NCI-H1694 (cell line): Measurements from ENCODE around the gene CSRNP2.
"Not testable (repeated sequence)": the region's sequence is repeated elsewhere in the genome, so short reads cannot be mapped to it uniquely, and the experiment has no call there.

Source experiments
- DNase-seq: peaks from one replicate; lab custom pipeline; 2025; lab: John Stamatoyannopoulos, UW

The CSRNP2 gene

DNA sequence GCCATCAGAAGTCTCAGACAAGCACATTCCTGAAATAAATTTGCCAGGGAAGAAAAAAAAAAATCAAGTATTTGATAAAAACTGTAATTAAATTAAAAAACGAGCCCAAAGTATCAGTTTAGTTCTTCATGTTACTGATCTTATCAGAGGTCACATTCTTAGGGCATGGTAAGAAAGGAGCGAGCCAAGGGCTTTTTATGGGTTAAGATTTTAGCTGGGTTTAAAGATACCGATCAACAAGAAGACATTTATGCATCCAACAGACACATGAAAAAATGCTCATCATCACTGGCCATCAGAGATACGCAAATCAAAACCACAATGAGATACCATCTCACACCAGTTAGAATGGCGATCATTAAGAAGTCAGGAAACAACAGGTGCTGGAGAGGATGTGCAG, 5.0 kb downstream of the CSRNP2 start:
- DNase-seq, result not testable (repeated sequence)

DNA sequence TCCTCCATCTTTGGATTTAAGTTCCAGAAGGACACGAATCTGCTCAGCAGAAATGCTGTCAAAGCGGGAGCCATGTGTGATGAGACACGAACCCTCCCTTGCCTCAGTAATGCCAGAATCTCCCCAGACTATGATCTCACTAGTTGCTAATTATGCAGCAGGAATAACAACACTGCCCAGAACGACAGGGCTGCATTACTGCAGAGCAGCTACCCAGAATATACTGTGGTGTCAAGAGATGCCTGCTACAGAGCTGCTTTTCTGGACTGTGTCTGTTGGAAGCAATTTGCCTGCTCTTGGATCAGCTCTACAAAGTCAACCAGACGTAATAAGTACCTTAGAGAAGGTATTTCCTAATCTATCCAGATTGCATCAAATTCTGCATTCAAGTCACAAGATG, 5.5 kb downstream of the CSRNP2 start:
- no peak for DNase-seq

DNA sequence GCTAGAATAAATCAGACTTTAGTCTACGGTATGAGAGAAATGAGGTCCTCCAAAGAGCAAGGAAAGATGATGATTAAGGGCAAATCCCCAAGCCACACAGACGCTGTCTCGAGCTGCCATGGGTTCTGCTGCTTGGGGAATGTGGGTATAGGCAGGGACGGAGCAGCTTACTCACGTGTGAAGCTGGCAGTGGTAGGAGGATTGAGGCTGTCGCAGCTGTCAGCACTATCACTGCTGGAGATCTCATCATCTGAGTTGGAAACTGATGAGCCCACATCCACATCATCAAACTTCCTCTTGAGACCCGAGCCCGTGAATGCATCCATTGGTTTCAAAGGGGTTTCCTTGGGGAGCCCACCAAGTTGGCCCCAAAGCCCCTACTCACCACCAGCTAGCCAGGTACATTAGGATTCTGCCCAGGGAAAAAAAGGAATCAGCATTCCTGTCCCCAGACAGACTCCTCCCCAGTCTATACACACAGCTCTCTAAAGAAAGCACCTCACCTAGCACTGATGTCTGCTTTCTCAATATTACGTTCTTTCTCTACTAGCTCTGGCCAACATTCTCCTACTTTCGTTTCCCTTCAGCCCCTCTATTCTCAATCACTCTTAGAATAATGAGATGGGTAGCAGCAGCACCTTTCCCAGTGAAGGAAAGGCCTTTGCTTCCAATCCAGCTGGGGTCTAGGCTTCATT, 7.0 kb downstream of the CSRNP2 start:
- DNase-seq, result no peak

DNA sequence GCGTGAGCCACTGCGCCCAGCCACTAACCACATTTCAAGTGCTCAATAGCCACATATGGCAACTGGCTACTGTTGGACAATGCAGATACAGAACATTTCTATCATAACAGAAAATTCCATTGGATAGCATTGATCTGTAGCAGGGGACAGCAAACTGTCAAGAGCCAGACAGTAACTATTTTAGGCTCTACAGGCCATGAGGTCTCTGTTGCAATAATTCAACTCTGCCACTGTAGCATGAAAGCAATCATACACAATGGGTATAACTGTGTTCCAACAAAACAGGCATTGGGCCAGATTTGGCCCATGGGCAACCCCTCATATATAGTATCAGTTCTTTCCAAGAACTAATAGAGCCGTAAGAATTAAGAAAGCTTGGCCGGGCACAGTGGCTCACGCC, 8.0 kb downstream of the CSRNP2 start:
- DNase-seq, result no peak

DNA sequence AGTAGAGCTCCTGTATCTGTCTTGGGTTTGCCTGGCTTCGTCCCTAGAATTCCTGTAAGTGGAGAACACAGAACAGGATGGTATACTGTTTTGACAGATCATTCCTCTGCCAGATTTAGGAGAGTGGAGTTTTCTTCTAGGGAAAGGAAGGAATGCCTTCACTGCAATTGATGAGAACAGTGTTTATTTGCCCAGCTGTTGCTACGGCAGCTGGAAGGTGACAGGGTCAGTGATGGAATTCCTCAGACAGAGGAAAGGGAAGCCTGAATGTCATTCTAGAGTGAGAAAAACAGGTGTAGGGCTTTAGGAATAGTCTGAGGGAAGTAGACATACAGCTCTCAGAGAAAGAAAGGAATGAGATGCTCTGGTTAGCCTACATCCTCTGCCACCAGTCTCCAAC, 11.7 kb downstream of the CSRNP2 start:
- DNase-seq, result no peak

DNA sequence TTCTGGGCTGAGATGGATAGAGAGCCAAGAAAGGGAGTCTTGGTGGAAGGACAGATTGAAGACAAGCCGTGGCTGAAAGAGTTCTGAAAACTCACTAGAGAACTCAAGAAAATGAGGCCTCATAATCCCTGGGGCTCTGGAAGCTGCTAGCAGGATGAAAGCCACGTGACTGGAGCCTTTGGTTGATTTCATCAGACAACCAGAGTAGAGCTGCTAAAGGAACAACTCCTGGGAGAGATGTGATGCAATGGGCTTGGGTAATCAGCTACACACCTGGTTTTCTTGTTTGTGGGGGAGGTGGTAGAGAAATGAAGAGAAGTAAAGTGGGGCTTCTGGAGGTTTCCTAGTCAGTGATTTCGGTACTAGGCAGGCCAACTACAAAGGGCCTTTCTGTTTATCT, 13.4 kb downstream of the CSRNP2 start:
- DNase-seq, result no peak

DNA sequence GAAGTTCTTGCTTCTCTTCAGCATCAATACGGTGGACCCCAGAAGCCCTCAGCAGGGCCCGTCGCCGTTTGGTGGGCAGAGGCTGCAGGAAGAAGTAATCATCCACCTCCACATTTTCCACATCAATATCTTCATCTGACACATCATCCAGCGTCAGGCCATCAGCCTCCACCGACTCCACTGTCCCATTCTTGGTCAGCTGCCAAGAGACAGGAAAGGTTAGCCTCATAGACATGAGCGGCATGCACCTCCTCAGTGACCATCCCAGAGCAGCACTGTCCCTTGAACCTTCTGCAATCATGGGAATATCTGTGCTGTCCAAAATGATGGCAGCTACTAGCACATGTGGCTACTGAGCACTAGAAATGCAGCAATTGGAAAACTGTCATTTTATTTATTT, 15.6 kb downstream of the CSRNP2 start:
- DNase-seq, result no peak

DNA sequence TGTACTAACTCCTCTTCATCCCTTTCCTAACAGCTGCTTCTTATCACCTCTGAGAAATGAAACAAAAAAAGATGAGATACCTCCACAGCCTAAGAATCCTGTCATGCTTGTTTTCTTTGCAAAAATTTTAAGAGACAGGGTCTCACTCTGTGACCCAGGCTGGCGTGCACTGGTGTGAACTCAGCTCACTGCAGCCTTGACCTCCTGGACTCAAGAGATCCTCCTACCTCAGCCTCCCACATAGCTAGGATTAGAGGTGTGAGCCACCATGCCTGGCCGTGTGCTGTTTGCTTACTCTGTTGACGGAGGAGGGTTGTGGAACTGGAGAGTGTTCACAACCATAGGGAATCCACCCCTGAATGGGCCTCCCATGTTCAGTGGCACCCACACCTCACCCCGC, 16.2 kb downstream of the CSRNP2 start:
- DNase-seq, result no peak

DNA sequence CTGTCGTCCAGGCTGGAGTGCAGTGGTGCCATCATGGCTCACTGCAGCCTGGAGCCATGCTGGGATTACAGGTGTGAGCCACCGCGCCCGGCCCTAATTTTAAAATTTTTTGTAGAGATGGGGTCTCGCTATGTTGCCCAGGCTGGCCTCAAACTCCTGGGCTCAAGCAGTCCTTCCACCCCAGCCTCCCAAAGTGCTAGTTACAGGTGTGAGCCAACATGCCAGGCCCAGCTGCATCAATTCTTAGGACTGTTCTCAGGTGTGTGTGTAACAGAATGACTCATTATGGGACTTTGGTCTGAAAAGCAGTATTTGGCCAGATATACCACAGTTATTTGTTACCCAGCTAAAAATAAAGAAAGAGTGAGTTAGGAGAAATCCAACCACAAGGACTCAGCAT, 17.9 kb downstream of the CSRNP2 start:
- DNase-seq, result no peak

DNA sequence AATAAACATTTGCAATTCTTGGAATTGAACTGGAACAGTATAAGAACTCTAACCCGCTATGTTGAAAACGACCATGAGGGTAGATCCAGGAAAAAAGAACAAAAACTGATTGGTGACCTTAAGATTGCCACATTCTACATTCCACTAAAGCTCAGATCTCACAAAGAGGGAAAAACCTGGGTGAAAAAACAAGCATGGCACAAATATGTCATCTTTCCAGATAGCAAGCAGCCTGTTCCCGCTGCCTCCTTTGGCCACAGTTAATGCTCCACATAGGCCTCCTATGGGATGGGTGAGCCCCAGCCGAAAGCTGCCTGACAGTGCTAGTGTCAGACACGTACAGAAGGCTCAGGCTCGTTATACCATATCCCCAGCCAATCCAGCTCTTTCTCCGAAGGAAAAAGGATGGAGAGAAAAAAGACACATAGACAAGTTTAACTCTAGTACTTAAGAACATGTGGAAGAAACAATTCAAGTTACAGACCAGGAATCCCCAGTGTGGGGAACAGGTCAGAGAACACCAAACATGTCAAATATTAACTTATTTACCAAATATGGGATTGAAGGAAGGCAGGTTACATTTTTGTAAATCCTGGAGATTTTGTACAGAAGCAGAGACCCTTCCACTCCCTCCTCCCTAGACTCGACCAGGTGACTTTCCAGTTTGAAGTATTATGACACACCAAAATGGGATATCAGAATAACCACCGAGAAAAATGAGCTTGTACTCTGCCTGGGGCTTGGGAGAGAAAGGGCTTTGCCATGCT, 20.6 kb downstream of the CSRNP2 start:
- DNase-seq, result no peak

DNA sequence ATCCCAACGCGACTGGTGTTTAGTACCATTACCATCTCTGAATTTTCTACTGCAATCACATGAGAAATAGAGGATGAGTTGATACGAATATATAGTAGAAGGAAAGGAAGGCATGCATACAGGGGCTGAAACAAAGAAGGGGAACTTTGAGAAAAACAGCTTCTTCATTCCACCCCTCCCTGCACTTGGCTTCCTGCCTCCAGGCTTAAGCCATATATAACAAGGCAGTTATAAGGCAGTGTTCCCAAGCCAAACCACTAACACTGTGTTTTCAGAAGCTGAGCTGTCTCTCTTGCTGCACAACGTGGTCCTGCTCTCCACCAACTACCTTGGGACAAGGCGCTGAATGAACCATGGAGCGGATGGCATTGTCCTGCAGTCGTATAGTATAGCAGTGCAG, 24.3 kb downstream of the CSRNP2 start:
- no peak for DNase-seq

DNA sequence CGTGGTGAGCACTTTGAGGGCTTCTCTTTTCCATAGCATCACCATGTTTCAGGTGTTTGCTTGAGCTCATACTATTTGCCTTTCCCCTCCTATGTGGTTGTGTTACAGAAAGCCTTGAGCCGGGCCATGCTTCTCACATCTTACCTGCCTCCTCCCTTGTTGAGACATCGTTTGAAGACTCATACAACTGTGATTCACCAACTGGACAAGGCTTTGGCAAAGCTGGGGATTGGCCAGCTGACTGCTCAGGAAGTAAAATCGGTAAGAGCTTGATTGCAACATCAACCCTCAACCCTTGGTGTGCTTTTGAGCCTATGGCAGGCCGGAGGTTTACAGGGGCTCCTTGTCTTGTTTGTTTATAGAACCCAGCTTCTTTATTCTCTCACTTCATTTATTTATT, 27.2 kb downstream of the CSRNP2 start:
- no peak for DNase-seq

DNA sequence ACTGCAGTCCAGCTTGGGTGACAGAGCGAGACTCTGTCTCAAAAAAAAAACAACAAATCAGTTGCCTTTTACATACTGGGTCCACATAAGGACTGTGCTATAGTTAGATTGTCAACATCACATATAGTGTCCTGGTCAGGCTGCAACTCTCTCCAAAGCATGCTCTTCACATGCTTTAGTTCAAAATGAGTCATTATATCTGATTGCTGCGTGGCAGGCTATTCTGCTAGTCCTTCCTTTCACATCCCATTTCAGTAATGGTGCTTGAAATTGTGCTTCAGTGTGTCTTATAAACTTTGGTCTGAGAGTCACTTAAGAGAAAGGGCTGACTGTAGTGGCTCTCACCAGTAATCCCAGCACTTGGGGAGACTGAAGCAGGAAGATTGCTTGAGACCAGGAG, 28.3 kb downstream of the CSRNP2 start:
- DNase-seq, result no peak

DNA sequence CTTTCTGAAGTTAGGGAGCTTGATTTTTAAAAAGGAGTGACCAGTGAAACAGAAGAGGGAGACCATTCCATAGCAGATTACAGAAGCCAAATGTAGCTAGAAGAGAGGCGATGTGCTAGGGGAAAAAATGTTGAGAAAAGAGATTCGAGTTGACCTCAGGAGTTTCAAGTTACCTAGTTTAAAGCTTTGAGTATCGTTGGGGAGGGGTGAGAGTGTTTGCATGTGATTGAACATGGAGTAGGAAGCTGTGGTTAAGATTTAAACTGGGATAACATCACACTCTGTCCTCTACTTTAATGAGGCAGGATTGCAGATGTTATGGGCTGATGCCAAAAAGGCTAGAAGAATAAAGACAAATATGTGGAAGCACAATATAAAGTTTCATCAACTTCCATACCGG, 31.6 kb downstream of the CSRNP2 start:
- no peak for DNase-seq

DNA sequence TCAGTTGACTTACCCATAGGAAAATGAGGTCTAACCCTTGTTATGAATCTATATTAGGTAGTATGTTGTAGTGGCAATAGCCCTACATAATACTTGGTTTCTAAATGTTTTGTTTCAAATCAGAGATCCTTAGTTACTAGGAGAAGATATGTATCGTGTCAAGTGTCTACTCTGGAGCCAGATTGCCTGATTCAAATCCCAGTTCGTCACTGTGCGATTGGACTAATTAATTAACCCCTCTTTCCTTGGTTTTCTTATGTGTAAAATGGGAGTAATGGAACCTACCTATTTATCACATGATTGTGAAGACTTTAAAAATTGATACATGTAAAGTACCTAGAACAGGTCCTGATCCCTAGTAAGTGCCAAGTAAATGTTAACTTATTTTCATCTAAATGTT, 33.9 kb downstream of the CSRNP2 start:
- DNase-seq, result no peak

DNA sequence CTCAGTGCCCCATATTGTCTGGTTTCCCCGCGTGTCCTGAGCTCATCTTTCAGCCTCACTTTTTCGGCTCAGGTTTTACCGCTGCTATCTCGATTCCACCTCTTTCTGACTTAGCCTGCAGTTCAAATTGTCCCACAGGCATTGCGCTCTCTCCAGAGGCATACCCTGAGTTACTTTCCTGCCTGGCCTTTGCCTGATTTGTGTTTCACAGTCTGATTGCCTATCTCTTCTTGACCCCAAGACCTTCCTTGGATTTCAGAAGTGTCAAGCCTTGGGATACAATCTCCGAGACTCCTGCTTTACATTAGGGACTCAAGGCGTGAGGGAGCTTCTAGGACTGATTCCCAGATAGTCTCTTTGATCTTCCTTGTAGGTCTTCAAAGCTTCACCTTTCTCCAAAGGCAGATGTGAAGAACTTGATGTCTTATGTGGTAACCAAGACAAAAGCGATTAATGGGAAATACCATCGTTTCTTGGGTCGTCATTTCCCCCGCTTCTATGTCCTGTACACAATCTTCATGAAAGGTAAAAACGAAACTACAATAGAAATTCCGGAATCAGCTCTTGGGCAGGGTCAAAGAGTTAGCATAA, 34.6 kb downstream of the CSRNP2 start:
- DNase-seq, result no peak

DNA sequence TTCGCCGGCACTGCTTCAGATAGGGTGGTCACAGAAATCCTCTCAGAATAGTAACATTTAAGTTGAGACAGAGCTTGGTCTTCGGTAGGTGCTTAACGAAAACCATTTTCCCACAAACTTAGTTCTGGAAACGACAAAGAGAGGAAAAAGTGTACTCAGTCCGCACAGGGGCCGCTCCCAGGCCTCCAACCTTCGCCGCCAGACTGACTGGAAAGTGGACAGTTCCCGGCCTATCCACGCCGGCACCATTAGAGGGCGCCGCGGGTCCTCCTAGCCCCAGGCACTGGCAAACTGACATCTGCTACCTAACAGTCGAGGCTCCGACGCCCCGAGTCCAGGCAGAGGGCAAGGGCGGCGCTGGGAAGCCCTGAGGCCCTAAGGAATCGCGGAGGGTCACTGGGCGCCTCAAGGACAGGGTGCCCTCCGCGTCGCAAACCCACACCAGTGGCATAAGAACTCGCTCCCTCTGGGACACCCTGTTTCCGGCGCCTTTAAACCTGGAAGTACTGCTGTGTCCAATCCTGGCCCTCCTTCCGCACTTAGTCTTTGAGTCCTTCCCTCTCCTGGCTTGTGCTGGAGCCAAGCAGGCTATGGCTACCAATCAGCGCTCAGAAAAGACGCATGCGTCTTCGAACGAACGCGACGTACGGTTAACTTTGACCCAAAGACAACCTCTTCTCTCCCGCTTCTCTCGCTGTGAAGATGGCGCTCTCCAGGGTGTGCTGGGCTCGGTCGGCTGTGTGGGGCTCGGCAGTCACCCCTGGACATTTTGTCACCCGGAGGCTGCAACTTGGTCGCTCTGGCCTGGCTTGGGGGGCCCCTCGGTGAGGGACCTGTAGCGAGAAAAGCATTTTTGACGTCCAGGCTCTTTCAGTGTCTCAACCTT, 35.5 kb downstream of the CSRNP2 start, which contains the start of gene LETMD1:
Gene LETMD1 (plus strand): TSS at position 673 of the 886 bp plus-strand sequence. CDS start 30 bp downstream, at position 703.
- DNase-seq, result peak; percentile 95

DNA sequence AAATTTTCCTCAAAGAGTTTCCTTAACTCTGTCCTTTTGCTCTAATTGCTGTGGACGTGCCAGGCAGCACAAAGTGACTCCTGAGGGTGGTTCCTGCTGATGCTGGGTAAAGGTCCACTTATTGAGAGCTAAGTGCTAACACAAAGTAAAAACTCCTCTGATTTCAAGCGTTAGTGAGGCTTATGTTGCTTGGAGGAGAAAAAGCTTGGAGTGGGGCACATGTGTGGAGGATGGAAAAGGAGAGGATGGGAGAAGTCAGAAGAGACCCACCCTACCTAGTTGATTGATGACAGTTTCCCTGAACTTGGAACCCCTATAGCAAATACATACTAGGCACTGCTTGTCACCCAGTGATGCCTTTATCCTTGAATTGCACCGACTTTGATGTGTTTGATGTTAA, 47.1 kb downstream of the CSRNP2 start:
- DNase-seq, result no peak

DNA sequence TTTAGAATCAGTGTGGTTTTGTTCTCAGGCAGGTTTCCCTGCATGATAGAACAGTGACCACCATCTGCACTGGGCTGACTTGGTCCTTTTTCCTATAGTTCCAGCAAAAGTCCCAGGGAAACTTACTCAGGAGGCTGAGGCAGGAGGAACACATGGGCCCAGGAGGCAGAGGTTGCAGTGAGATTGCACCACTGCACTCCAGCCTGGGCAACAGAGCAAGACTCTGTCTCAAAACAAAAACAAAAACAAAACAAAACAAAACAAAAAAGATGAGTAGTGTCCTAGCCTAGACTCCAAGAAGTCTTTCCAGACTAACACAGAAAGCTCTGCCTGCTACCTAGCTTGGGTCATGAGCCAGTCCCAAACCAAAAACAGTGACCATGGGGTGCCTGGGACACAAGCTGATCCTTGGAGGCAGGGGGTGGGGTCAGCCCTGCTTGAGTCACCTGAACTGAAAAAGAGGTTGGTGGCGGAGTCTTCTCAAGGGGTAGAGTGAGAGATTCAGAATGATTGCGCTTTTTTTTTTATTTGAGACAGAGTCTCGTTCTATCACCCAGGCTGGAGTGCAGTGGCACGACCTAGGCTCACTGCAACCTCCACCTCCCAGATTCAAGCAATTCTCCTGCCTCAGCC, 49.8 kb downstream of the CSRNP2 start:
- no peak for DNase-seq

DNA sequence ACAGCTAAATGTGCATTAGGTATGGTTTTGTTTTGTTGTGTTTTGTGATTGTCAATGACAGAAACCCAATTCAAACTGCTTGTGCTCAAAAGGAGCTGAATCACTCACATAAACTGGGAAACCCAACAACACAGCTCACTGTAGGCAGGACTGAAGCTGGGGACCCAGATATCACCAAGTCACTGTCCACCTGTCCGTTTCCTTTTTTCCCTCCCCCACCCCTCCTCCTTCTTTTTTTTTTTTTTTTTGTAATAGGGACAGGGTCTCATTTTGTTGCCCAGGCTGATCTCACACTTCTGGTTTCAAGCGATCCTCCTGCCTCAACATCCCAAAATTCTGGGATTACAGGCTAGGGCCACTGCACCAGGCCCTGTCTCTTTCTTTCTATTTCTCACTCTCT, 50.3 kb downstream of the CSRNP2 start:
- no peak for DNase-seq

DNA sequence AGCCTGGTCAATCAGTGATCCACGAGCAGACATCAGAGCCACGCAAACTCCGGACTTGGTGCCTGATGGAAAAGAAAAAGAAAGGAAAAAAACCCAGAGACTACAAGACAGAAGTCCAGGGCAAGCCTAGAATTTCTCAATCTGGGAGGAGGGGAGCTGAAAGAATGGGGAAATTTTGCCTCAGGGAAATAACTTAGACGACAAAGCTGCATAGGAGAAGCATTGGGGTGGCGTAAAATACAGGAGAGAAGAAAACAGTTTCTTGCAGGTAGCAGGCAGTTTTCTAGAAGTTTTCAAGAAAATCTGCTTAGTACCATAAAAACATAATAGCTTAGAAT, 54.6 kb downstream of the CSRNP2 start:
- no peak for DNase-seq
